ENCODE measurements around the gene PIP5K1B. TPM values are rescaled to one million over a fixed set of nuclear protein-coding genes. Genes with fewer than 3 reads are reported as not detected.

PIP5K1B gene
- total RNA-seq, 1 experiment from 2014 or later = 9.0 TPM

GRCh38 chr9:68794898-68795297, 89.9 kb downstream of the PIP5K1B start:
- CTCF ChIA-PET = no interaction called here
- H3K27me3 Mint-ChIP-seq (ENCODE audit: unreplicated experiment) = no peaks in the 10 kb centered on the region
- H3K9me3 Mint-ChIP-seq (ENCODE audit: low read depth, unreplicated experiment) = no peaks in the 10 kb centered on the region
- no peaks in the 10 kb centered on the region for H3K36me3 Mint-ChIP-seq (ENCODE audit: insufficient read depth, unreplicated experiment)
- TF ChIP-seq CTCF (IDR thresholded peaks at IDR 0.05; ENCODE audit: unreplicated experiment) = no peak
- H3K4me1 Mint-ChIP-seq (ENCODE audit: low read depth, unreplicated experiment) = no peaks in the 10 kb centered on the region
- no peak for DNase-seq
- no TSS peak for BruUV-seq (replicated peaks)
- H3K4me3 Mint-ChIP-seq (ENCODE audit: low read depth, unreplicated experiment) = no peak overlapping the region
- intact Hi-C loops (cut with micrococcal nuclease; ENCODE audit: unreplicated experiment) = no loop called here
- no peak overlapping the region for H3K27ac Mint-ChIP-seq (ENCODE audit: unreplicated experiment)

GRCh38 chr9:68795411-68795810, 90.4 kb downstream of the PIP5K1B start:
- Mint-ChIP-seq H3K36me3 (ENCODE audit: insufficient read depth, unreplicated experiment) (no peaks in the 10 kb centered on the region), H3K9me3 (ENCODE audit: low read depth, unreplicated experiment) (no peaks in the 10 kb centered on the region), H3K27me3 (ENCODE audit: unreplicated experiment) (no peaks in the 10 kb centered on the region), H3K27ac (ENCODE audit: unreplicated experiment) (no peak overlapping the region), H3K4me3 (ENCODE audit: low read depth, unreplicated experiment) (no peak overlapping the region), H3K4me1 (ENCODE audit: low read depth, unreplicated experiment) (no peaks in the 10 kb centered on the region)
- no peak for TF ChIP-seq CTCF (IDR thresholded peaks at IDR 0.05; ENCODE audit: unreplicated experiment)
- DNase-seq = no peak
- CTCF ChIA-PET = no interaction called here
- intact Hi-C loops (cut with micrococcal nuclease; ENCODE audit: unreplicated experiment) = no loop called here
- BruUV-seq (replicated peaks) = no TSS peak

- intact Hi-C loops (cut with micrococcal nuclease; ENCODE audit: unreplicated experiment) = no loop called here
- H3K4me3 Mint-ChIP-seq (ENCODE audit: low read depth, unreplicated experiment) = no peak overlapping the region
- no peaks in the 10 kb centered on the region for H3K9me3 Mint-ChIP-seq (ENCODE audit: low read depth, unreplicated experiment)
- TF ChIP-seq CTCF (IDR thresholded peaks at IDR 0.05; ENCODE audit: unreplicated experiment) = no peak
- BruUV-seq (replicated peaks) = no TSS peak
- H3K36me3 Mint-ChIP-seq (ENCODE audit: insufficient read depth, unreplicated experiment) = no peaks in the 10 kb centered on the region
- no peaks in the 10 kb centered on the region for H3K4me1 Mint-ChIP-seq (ENCODE audit: low read depth, unreplicated experiment)
- no peak overlapping the region for H3K27ac Mint-ChIP-seq (ENCODE audit: unreplicated experiment)
- DNase-seq = no peak
- no peaks in the 10 kb centered on the region for H3K27me3 Mint-ChIP-seq (ENCODE audit: unreplicated experiment)
- CTCF ChIA-PET = no interaction called here
Measured at GRCh38 chr9:68797116-68797515, 92.1 kb downstream of the PIP5K1B start.

GRCh38 chr9:68798423-68798822, 93.4 kb downstream of the PIP5K1B start:
- Mint-ChIP-seq H3K27me3 (ENCODE audit: unreplicated experiment) (no peaks in the 10 kb centered on the region), H3K36me3 (ENCODE audit: insufficient read depth, unreplicated experiment) (no peaks in the 10 kb centered on the region), H3K9me3 (ENCODE audit: low read depth, unreplicated experiment) (no peaks in the 10 kb centered on the region), H3K4me3 (ENCODE audit: low read depth, unreplicated experiment) (no peak overlapping the region), H3K27ac (ENCODE audit: unreplicated experiment) (no peak overlapping the region), H3K4me1 (ENCODE audit: low read depth, unreplicated experiment) (no peaks in the 10 kb centered on the region)
- no peak for TF ChIP-seq CTCF (IDR thresholded peaks at IDR 0.05; ENCODE audit: unreplicated experiment)
- no peak for DNase-seq
- CTCF ChIA-PET = no interaction called here
- intact Hi-C loops (cut with micrococcal nuclease; ENCODE audit: unreplicated experiment) = no loop called here
- no TSS peak for BruUV-seq (replicated peaks)

GRCh38 chr9:68800836-68801235, 95.8 kb downstream of the PIP5K1B start:
- no peak overlapping the region for H3K27ac Mint-ChIP-seq (ENCODE audit: unreplicated experiment)
- H3K4me1 Mint-ChIP-seq (ENCODE audit: low read depth, unreplicated experiment) = no peaks in the 10 kb centered on the region
- TF ChIP-seq CTCF (IDR thresholded peaks at IDR 0.05; ENCODE audit: unreplicated experiment) = no peak
- H3K36me3 Mint-ChIP-seq (ENCODE audit: insufficient read depth, unreplicated experiment) = no peaks in the 10 kb centered on the region
- H3K9me3 Mint-ChIP-seq (ENCODE audit: low read depth, unreplicated experiment) = no peaks in the 10 kb centered on the region
- H3K27me3 Mint-ChIP-seq (ENCODE audit: unreplicated experiment) = no peaks in the 10 kb centered on the region
- no peak for DNase-seq
- H3K4me3 Mint-ChIP-seq (ENCODE audit: low read depth, unreplicated experiment) = no peak overlapping the region
- intact Hi-C loops (cut with micrococcal nuclease; ENCODE audit: unreplicated experiment) = no loop called here
- no TSS peak for BruUV-seq (replicated peaks)
- CTCF ChIA-PET = no interaction called here

All from Calu3 (cell line).